Forelimb muscle (tissue), 1 donor: ENCODE data around the gene MED15. TPM values are rescaled to one million over a fixed set of nuclear protein-coding genes. Genes with fewer than 3 reads are reported as not detected.
"Not testable (repeated sequence)": the region's sequence is repeated elsewhere in the genome, so short reads cannot be mapped to it uniquely, and the experiment has no call there.

ENCODE experiments used
- DNase-seq: peaks from one replicate; pipeline ENCODE4 v3.0.0-alpha.2; 2013; ENCODE audit warnings: low read depth
- polyA plus RNA-seq: library from polyadenylated mRNA; unstranded; fragments of 120-200 nt; gene quantifications from one replicate; pipeline ENCODE4 v1.2.1, GENCODE V29; 2013; ENCODE audit not compliant: insufficient read length

The MED15 gene
- polyA plus RNA-seq, 1 donor: 43.9 TPM

GRCh38 chr22:20582520-20583361, 75.3 kb downstream of the MED15 start:
- no peak for DNase-seq

GRCh38 chr22:20583471-20583922, 76.1 kb downstream of the MED15 start:
- DNase-seq: no peak

- no peak for DNase-seq
Measured at GRCh38 chr22:20584029-20584871, 76.8 kb downstream of the MED15 start.

- DNase-seq: no peak
Measured at GRCh38 chr22:20584872-20585638, 77.6 kb downstream of the MED15 start.

GRCh38 chr22:20585639-20586402, 78.4 kb downstream of the MED15 start:
- DNase-seq: no peak

GRCh38 chr22:20586403-20586745, 79.0 kb downstream of the MED15 start:
- no peak for DNase-seq

- DNase-seq: no peak
Measured at GRCh38 chr22:20587206-20587958, 80.0 kb downstream of the MED15 start.

GRCh38 chr22:20588092-20588842, 80.9 kb downstream of the MED15 start:
- no peak for DNase-seq

- DNase-seq: no peak
Measured at GRCh38 chr22:20588843-20589581, 81.6 kb downstream of the MED15 start.

GRCh38 chr22:20589614-20590476, 82.4 kb downstream of the MED15 start:
- no peak for DNase-seq

- no peak for DNase-seq
Measured at GRCh38 chr22:20590477-20591294, 83.3 kb downstream of the MED15 start.

GRCh38 chr22:20591295-20591645, 83.9 kb downstream of the MED15 start:
- DNase-seq: no peak

GRCh38 chr22:20591660-20592310, 84.4 kb downstream of the MED15 start:
- no peak for DNase-seq

GRCh38 chr22:20594038-20594437, 86.6 kb downstream of the MED15 start:
- not testable (repeated sequence) for DNase-seq

- not testable (repeated sequence) for DNase-seq
Measured at GRCh38 chr22:20594486-20594885, 87.1 kb downstream of the MED15 start.

- no peak for DNase-seq
Measured at GRCh38 chr22:20595461-20595860, 88.1 kb downstream of the MED15 start.

GRCh38 chr22:20599117-20599516, 91.7 kb downstream of the MED15 start:
- no peak for DNase-seq
